ENCODE results near the gene EYA4. TPM values are rescaled to one million over a fixed set of nuclear protein-coding genes. Genes with fewer than 3 reads are reported as not detected.

Gene EYA4
- total RNA-seq, 1 donor from 2014 or later = 11.1 TPM

DNA sequence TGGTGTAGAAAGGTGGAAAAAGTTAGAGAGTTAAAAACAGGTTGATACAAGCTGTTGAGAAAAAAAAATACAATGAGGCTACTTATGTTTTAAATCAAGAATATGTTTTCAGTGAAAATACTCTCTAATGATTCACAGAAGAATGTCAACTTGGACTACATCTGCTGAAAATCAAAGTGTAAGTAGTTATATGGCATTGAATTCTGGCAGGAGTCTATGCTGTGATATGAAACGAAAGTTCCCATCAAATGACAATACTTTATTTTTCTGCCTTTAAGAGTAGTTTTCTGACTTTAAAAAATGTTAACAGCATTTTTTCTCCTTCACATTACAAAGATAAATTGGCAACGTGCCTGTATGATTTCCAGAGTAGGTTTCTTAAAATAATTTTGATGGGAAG lies 158.3 kb downstream of the EYA4 start:
- peak; percentile 45 for DNase-seq (ENCODE audit: low spot score)

DNA sequence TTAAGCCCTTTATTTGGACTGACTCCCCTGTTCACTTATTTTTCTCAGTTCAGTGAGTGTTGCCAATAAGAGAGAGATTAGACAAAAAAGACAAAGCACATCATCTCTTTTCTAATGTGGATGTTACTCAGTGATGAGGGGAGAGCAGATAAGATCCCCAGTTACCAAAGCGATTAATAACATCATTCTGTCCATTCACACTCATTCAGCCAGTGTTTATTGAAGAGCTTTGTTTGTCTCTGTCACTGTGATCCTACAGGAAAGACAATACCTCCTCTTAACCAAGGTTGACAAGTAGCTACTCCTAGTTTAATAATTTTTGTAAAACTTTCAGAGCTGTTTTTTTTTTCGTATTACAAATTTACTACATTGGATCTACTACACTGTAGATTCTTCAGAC lies 163.0 kb downstream of the EYA4 start:
- no peak for DNase-seq (ENCODE audit: low spot score)

DNA sequence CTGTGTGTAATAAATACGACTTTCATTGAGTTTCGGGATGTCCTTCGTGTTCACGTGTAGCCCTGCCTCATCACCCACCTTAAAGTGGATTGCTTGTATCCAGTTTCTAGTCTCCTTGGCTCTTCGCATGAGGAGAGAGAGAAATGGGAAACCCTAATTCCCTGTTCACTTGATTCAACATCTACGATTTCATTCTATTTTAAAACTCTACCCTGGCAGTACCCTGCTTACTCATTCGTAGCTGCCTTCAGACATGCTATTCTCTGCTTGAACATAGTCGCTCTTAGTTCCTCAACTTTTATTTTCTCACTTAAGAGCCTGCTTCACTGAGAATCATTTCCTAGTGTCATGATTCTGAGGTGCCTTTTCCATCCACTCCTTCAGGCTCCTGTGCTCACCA lies 163.6 kb downstream of the EYA4 start:
- no peak for DNase-seq (ENCODE audit: low spot score)

DNA sequence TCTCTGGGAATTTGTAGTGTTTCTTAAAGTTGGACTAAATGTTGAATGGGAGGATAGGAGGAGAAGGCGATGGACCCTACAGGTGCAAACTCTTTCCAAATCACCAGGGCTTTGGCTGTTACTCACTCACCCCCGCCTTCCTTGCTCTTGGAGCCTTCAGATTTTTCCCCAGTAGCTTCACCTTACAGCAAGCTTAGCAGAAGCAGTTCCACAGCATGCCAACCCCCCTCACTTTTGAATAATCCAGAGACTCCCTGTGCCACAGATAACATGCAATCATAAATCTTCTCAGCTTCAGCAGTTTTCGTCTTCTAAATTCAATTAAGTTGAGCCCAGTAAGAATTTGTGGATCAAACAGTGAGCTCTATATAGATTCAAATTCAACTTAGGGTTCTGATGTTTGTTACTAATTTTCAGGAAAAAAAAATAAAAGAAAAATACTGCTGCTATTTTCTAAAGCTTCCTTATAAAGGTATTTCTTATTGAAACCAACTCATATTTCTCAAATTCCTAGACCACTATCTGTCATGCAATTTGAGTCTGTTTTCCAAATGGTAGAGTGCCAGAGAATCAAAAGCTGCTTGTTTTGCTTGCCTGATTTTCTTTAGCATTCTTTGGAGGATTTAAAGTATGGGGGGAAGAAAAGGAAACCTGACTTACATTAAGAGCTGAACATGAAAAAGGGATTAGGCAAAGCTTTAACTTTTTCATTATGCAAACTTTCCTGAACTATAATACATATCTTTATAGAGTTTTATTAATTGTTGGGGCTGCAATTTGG lies 166.4 kb downstream of the EYA4 start:
- no peak for DNase-seq (ENCODE audit: low spot score)

DNA sequence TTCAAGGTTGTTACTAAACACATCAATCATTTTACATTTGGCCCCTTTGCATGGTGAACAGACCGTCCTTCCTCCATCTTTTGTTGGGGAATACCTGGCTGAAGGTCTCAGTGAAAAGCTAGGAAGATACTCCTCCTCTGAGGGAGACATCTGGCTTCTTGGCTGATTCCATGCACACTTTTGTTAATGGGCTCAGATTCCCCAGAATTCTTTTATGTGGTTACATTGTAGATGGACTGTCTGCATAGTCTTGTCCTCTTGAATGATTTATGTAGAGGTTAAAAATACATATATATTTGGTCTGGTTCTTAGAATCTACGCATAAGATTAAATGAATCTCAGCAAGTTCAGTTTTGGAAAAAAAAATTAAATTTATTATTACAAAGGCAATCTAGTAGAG lies 167.0 kb downstream of the EYA4 start:
- no peak for DNase-seq (ENCODE audit: low spot score)

DNA sequence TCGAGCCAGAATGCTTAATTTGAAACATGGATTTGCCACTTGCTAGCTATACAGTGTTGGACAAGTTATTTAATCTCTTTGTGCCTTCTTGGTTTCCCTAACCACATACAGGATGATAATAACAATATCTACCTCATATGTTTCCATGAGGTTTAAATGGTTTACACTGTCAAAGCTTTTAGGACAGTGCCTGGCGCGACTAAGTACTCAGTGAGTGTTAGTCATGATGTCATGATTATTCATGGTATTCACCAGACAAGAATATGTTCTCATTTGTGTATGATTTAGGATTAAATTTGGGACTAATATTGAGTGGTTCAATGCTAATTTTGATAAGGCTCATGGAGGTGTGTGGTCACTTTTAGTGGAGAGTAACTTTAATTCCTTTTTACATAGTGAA lies 167.4 kb downstream of the EYA4 start:
- no peak for DNase-seq (ENCODE audit: low spot score)

DNA sequence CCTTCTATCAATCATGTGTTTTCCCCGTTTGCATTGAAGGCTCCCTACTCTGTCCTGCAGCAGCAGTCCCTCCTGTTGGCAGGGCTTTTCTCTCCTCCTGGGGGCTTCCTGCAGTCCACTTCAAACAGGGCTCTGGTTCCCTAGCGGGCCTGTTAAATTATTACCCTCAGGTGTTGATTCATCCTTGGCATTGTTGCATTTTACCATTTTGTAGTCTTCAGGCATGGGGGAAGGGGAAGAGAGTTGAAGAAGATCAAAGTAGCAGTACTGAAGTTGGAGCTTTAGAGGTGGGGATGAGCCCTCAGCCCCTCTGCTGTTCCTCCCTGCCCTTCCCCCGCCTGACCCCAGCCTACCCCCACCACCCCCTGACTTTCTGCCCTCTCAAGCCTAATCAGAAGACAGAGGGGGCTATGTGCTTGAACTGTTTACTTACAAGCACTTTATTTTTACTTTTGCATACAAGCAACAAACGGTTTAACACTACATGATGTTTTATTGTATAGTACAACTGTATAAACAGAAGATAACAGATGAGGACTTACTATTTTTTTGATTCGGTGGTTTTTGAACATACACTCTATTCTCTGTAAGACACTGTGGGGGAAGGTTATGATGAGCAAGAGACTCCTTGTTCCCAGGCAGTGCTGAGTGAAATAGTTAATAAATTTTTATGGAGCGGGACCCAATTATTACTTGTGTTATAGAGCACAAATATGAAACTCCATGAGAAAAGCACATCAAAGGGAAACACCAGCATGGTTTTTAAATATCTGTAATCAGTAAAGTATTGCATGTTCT lies 169.7 kb downstream of the EYA4 start:
- no peak for DNase-seq (ENCODE audit: low spot score)

DNA sequence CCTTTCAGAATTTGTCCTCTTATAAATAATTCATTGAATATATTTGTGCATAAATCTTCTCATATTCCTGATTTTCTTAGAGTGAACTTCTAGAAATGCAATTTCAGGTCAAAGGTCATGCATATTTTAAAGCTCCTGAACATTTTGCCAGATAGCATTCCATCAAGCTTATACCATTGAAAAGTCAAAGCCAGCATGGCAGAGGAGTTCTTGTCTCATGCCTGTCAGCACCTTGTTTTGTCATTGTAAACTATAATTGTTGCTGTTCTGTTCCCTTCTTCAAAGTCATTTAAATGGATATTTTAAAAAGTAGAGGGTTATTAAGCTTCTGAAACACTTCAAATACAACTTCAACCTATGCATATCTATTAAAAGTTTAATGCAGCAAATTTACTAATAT lies 170.6 kb downstream of the EYA4 start:
- DNase-seq (ENCODE audit: low spot score) = no peak

DNA sequence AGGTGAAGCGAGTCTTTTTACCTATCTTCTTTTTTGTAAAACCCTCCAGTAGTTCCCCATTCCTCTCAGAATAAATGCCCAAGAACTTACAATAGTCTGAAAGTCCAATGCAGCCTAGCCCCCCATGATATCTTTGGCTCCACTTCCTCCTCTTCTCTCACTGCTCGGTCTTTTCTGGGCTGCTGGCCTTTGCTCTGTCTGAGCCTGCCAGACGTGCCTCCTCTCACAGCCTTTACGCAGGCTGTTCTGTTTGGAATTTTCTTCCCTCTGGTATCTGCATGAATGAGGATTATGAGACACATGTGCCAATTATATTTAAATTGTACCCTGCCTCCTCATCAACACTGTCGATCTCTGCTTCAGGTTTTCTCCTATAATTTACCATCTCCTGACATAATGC lies 174.1 kb downstream of the EYA4 start:
- DNase-seq (ENCODE audit: low spot score) = no peak

DNA sequence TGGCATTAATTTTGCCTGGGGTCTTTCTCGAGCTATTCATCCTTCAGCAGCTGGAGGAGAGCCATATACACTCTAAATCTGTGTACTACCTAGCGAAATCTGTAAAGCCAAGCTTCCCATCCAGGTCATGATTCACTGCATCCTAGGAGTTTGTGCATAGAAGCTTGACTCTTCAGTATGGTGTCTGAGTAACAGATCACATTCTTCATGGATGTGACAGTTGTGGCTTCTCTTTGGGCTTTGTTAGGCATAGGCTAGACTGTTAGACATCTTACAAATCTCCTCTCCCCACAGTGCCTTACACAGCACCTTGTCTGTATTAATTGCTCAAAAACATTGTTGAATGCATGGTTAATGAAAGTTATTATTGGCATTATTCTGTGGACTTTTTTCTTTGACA lies 177.0 kb downstream of the EYA4 start:
- DNase-seq (ENCODE audit: low spot score) = no peak

DNA sequence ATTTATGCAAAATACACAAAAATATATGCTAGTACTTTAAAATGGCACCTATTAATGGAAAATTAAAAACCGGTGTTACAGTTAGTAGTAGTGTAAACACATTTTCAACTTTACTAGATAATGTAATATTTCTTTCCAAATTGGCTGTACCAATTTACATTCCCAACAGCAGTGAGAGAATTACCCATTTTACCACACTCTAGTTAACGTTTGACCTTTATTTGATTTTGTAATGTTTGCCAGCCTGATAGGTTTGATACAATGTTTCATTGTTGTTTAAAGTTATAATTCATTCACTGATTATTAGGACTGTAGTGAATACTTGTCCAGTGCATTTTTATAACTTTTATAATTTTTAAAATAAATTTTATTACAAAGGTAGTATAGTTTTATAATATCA lies 182.1 kb downstream of the EYA4 start:
- no peak for DNase-seq (ENCODE audit: low spot score)

DNA sequence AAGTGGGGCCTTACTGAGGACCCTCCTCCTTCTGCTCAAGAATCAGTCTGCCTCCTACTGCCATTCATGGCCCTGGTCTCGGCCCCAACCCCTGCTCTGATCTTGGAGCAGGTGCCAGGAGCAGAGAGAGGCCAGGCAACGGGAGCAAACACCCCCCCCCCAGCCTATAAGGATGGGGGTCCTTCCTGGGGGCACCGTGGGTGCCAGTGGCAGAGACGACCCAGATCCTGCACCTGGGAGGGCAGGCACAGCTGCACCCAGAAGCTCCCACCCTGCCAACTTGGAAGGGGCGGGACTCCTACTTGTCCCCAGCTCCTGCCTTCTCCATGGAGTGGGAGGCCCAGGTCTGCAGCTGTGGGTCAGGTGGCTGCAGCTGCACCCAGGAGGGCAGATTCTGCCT lies 183.2 kb downstream of the EYA4 start:
- DNase-seq (ENCODE audit: low spot score) = no peak

DNA sequence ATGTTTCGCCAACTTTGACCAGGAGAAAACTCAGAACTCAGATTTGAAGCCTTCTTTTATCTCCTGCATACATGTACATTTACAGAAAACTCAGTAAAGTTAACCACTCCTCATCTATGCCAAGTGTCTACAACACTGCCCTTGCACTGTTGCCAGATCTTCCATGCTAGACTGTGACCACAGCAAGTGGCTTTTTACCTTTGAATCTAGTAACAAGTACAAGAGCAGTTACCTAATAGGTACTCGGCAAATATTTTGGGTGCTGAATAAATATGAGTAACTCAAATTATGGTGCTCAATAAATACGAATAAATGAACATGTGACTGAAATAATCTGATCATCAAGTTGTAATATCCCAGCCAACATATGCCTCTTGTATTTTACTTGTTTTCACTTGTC lies 184.9 kb downstream of the EYA4 start:
- no peak for DNase-seq (ENCODE audit: low spot score)

DNA sequence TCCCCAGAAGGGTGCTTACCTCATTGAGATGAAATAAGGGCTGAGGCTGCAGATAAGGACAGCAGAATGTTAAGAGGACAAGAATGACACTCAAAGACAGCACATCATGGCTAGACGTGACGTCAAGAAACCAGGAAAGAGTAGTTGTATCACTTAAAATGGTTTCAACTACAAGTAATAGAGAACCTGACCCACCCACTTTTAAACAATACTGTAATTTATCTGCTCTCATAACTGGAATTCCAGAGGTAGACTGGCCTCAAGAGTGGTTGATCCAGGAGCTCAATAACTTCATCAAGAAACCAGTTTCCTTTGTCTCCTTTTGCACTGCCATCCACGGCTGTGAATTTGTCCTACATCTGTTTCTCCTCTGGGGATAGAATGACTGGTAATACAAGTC lies 187.1 kb downstream of the EYA4 start:
- DNase-seq (ENCODE audit: low spot score) = peak; percentile 11

DNA sequence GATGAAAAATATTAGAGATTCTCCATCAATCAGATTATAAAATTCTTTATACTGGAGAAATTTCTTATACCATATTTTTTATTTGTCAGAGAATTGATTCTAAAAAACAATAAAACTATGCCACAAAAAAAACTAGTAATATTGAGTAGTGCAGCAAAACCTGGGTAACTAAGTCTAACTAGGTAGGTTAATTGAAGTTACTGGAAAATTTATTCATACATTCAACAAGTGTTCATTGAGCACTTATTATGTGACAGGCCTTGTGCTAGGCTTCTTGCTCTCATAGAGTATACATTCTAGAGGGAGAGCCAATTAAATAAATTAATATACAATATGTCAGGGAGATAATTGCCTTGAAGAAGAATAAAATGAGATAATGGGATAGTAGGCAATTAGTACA lies 189.4 kb downstream of the EYA4 start:
- no peak for DNase-seq (ENCODE audit: low spot score)

DNA sequence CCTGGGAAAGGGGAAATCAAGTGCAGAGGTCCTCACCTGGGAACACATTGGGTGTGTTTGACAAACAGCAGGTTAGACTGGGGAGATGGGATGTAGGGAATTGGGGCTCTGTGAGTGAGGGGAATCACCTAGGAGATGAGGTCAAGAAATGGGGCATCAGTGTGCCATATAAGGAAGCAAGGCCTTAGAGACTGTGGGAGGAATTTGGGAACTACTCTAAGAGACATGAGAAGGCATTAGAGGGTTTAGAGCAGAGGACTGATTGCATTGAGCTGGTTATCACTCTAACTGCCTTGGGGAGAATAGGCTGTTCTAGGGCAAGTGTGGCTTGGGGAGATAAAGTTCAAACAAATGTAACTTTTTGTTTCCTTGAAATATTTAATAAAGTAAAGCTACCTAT lies 189.9 kb downstream of the EYA4 start:
- no peak for DNase-seq (ENCODE audit: low spot score)

DNA sequence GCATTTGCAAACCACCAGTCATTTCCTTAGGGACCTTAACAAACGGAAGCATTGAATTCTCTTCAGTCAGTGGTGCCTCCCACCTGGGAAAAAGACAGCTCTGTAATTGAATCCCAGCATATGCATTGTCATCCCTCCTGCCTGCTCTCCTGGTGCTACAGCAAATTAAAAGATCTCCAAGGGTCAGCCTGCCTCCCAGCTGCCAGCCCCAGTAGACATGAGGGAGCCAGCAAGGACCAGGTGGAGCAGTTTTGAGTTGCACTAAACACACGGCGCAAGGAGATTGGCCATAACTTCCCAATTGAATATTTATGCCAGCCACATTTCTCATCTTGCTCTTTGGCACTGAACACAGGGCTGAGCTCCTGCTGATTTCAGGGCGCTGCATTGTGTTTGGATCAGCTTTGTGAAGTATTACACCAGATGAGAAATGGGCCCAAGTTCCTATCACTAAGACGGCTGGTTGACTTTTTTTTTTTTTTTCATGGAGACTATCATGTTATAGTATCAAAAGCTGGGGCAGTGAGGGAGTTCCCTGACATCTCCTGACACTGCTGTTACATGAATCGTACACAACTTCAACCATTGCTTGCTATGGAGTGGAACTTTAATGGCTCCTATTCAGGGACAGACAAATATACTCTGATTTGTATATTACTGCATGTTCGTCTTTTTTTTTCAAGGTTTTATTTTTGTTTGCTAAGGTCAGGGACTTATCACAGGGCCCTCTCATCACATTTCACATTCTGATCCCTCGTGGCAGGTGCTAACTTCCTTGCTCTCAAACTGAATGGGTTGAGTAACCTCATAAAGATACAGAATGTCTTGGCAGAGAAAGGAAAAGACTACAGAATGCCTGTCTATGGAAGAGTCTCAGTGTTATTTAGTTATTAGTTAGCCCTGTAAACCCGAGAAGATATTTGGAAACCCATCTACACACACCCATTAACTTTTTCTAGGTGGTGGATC lies 191.1 kb downstream of the EYA4 start:
- no peak for DNase-seq (ENCODE audit: low spot score)

DNA sequence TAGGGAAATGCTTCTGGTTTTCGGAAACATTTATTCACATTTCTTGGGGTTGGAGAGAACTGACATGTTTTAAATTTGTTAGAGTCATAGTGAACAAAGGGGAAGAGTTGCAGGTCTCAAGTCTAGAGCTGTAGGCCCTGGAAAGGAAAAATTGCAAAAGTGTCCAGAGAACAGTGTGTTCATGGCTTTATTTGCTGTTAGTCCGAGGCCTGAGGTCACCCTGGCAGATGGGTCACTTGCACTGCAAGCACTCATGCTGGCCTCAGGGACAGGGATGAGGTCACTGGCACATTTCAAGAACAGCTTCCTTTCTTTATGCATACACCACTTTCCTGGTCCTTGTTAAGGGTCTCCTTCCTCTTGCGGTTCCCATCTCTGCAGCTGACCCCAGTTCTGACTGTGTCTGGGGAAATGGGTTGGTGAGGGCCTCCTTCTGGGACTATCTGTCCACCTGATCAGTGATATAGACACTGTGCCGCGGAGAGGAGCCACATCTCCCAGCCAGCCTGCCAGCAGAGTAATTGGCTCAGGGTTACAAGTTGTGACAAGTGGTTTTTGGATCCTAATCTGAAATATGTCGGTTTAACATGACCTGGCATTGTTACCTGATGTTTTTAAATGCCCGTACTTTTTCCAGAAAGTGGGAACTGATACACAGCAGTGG lies 194.0 kb downstream of the EYA4 start:
- DNase-seq (ENCODE audit: low spot score) = no peak

DNA sequence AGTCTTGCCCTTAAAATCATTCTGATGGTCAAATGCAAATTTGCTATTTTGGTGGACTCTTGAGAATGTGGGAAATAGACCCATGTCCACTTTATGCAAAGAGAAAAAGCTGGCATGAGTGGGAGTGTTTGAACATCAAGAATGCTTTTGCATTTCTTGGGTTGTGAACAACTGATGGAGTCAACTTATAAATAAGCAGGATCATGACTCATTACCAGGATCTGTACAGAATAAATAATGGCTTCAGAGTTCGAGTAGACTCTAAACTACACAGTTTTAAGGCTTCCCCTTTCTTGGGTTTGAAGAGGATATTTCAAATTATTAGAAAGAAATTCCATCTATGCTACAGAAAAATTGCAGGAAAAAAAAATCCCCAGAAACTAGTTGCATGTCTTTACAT lies 195.5 kb downstream of the EYA4 start:
- no peak for DNase-seq (ENCODE audit: low spot score)

DNA sequence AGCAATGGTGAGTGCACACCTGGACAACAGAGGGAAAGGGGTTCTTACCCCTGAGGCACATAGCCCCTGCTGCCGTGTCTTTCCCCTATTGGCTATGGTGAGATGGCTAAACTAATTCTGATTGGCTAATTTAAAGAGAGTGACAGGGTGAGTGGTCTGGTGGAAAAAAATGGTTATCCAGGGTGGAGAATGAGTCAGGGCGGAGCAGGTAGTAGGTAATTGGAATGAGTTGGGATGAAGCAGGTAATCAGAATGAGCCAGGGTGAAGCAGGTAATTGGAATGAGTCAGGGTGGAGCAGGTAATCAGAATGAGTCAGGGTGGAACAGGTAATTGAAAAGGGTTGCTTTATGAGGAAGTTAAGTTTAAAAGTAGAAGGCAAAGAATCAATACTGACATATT lies 200.3 kb downstream of the EYA4 start:
- no peak for DNase-seq (ENCODE audit: low spot score)

DNA sequence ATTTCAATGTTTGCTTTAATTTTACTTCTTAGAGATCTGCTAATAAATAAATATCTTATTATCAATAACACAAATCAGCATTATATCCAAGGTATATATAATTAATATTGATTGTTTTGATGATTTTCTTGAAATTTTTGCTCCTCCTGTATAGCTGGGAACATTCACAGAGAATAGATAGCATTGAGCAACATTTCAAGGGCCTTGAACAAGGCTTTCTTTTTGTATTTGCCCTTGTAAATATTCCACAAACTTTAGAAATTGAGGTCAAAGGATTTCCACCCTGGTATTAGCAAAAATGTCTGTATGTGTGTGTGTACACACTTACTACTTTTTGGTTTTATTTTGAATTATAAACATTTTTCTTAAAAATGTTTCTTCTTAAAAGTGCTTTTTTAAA lies 205.6 kb downstream of the EYA4 start:
- no peak for DNase-seq (ENCODE audit: low spot score)

DNA sequence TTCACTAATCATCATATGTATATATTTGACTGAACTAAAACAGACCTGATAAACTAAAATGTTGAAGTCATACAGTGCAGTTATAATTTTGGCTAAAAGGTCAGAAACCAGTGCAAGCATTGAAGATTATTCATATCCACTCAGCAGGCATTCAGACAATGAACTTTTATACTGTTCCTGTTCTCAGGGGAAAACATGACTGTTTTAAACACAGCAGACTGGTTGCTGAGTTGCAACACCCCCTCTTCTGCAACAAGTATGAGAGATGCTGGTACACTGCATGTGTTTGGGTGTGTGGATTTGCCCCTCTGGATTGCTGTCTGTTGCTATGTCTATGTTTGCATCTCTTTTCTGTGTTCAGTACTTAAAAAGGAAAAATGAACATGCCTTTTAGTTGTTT lies 206.8 kb downstream of the EYA4 start:
- DNase-seq (ENCODE audit: low spot score) = no peak
